ENCODE results near the gene MAN1B1.

GRCh38 chr9:137088121-137088520 is 1.3 kb downstream of the MAN1B1 start:
- TF ChIP-seq CTCF (IDR thresholded peaks at IDR 0.05) (no peak), POLR2A (IDR thresholded peaks at IDR 0.05) (no peak), POLR2AphosphoS5 (IDR thresholded peaks at IDR 0.05) (no peak), EP300 (IDR thresholded peaks at IDR 0.05) (no peak)
